Left ventricle myocardium inferior (tissue), 1 donor: ENCODE data around the gene ZCRB1. TPM values are rescaled to one million over a fixed set of nuclear protein-coding genes. Genes with fewer than 3 reads are reported as not detected.

Experiments used
- DNase-seq: peaks from one replicate; pipeline ENCODE4 v3.0.0-alpha.2; 2020
- H3K27ac ChIP-seq: fragments of 200-600 bp; replicated peaks from 2 replicates; pipeline ENCODE4 v1.8.0; 2021
- H3K27me3 ChIP-seq: fragments of 200-600 bp; 2 replicates; pipeline ENCODE4 v1.8.0; 2021; ENCODE audit warnings: low read depth
- H3K36me3 ChIP-seq: fragments of 200-600 bp; 2 replicates; pipeline ENCODE4 v1.8.0; 2021
- H3K4me1 ChIP-seq: fragments of 200-600 bp; 2 replicates; pipeline ENCODE4 v1.8.0; 2021
- H3K4me3 ChIP-seq: fragments of 200-600 bp; 2 replicates; pipeline ENCODE4 v1.8.0; 2021; ENCODE audit warnings: mild to moderate bottlenecking, moderate library complexity
- H3K9me3 ChIP-seq: fragments of 200-600 bp; replicated peaks from 2 replicates; pipeline ENCODE4 v1.8.0; 2021
- CTCF ChIP-seq: fragments of 200-600 bp; IDR thresholded peaks from 2 replicates; pipeline ENCODE4 v1.8.0; 2021; ENCODE audit warnings: antibody characterized with exemption, mild to moderate bottlenecking, borderline replicate concordance
- intact Hi-C: fragments of 100-400 bp; cut with micrococcal nuclease; formaldehyde crosslinking; loops from one replicate; pipeline ENCODE4 v1.11.0; 2022
- total RNA-seq: library from RNA; stranded (reverse); fragmentation: NEBNext Ultra II Directional; extraction: Animal tissue kit (Norgen Biotek cat#: 25700); gene quantifications from one replicate; pipeline ENCODE4 v1.2.1, GENCODE V29; 2021
- donor health status: DM: no; HTN: yes; CAD: no; lungs with severe emphysema.

The ZCRB1 gene
- total RNA-seq, 1 donor from 2014 or later, result 64.6 TPM

GRCh38 chr12:42288544-42288943 is 37.4 kb downstream of the ZCRB1 start:
- Histone ChIP-seq H3K4me1 (no peaks in the 10 kb centered on the region), H3K9me3 (no peaks in the 10 kb centered on the region), H3K27ac (no peak overlapping the region), H3K4me3 (no peak overlapping the region), H3K27me3 (no peaks in the 10 kb centered on the region), H3K36me3 (no peaks in the 10 kb centered on the region)
- TF ChIP-seq CTCF, result no peak
- no peak for DNase-seq
- intact Hi-C loops, result no loop called here

GRCh38 chr12:42286741-42287140 is 39.2 kb downstream of the ZCRB1 start:
- no peak overlapping the region for H3K27ac ChIP-seq
- no peak for DNase-seq
- H3K36me3 ChIP-seq, result no peaks in the 10 kb centered on the region
- H3K27me3 ChIP-seq, result no peaks in the 10 kb centered on the region
- H3K4me1 ChIP-seq, result no peaks in the 10 kb centered on the region
- H3K9me3 ChIP-seq, result no peaks in the 10 kb centered on the region
- no peak overlapping the region for H3K4me3 ChIP-seq
- no peak for TF ChIP-seq CTCF
- intact Hi-C loops, result no loop called here

GRCh38 chr12:42285431-42285830 is 40.5 kb downstream of the ZCRB1 start:
- H3K27ac ChIP-seq, result no peak overlapping the region
- no peak for DNase-seq
- no peak overlapping the region for H3K4me3 ChIP-seq
- intact Hi-C loops, result no loop called here
- H3K27me3 ChIP-seq, result no peaks in the 10 kb centered on the region
- no peaks in the 10 kb centered on the region for H3K9me3 ChIP-seq
- H3K36me3 ChIP-seq, result no peaks in the 10 kb centered on the region
- no peak for TF ChIP-seq CTCF
- no peaks in the 10 kb centered on the region for H3K4me1 ChIP-seq

GRCh38 chr12:42284876-42285275 is 41.0 kb downstream of the ZCRB1 start:
- no peak for DNase-seq
- Histone ChIP-seq H3K4me1 (no peaks in the 10 kb centered on the region), H3K27me3 (no peaks in the 10 kb centered on the region), H3K36me3 (no peaks in the 10 kb centered on the region), H3K27ac (no peak overlapping the region), H3K4me3 (no peak overlapping the region), H3K9me3 (no peaks in the 10 kb centered on the region)
- intact Hi-C loops, result no loop called here
- no peak for TF ChIP-seq CTCF

GRCh38 chr12:42284157-42284556 is 41.7 kb downstream of the ZCRB1 start:
- no peak for TF ChIP-seq CTCF
- intact Hi-C loops, result no loop called here
- DNase-seq, result no peak
- no peak overlapping the region for H3K4me3 ChIP-seq
- H3K36me3 ChIP-seq, result no peaks in the 10 kb centered on the region
- H3K27me3 ChIP-seq, result no peaks in the 10 kb centered on the region
- H3K9me3 ChIP-seq, result no peaks in the 10 kb centered on the region
- no peaks in the 10 kb centered on the region for H3K4me1 ChIP-seq
- no peak overlapping the region for H3K27ac ChIP-seq

- H3K36me3 ChIP-seq, result no peaks in the 10 kb centered on the region
- H3K4me1 ChIP-seq, result no peaks in the 10 kb centered on the region
- no peak overlapping the region for H3K27ac ChIP-seq
- no peaks in the 10 kb centered on the region for H3K9me3 ChIP-seq
- no peak for DNase-seq
- intact Hi-C loops, result no loop called here
- TF ChIP-seq CTCF, result no peak
- H3K27me3 ChIP-seq, result no peaks in the 10 kb centered on the region
- H3K4me3 ChIP-seq, result no peak overlapping the region
Observed at GRCh38 chr12:42283739-42284138, 42.2 kb downstream of the ZCRB1 start.
